Liver (tissue), 3 donors: Measurements from ENCODE around the gene SORBS2.

Experiments
- ATF3 ChIP-seq: IDR thresholded peaks from 2 replicates; pipeline ENCODE4 v1.6.1; 2016; ENCODE audit warnings: antibody characterized with exemption
- CTCF ChIP-seq: fragments of 150-350 bp; IDR thresholded peaks from 2 replicates; pipeline ENCODE4 v1.5.1; 2017; ENCODE audit warnings: improper control_type of control experiment, low read depth, low read length; ENCODE audit not compliant: missing input control
- EGR1 ChIP-seq, 2 donors: IDR thresholded peaks; 2 replicates each; pipeline ENCODE4 v1.6.1; 2016 to 2018; ENCODE audit warnings: antibody characterized with exemption in 2 of 2, low read depth in 2 of 2
- FOXA1 ChIP-seq: IDR thresholded peaks from 2 replicates; pipeline ENCODE4 v1.6.1; 2016; ENCODE audit warnings: antibody characterized with exemption
- GABPA ChIP-seq, 2 donors: IDR thresholded peaks in 1 of 2; conservative IDR thresholded peaks in 1 of 2; 2 replicates each; pipeline ENCODE4 v1.6.1; 2016; ENCODE audit warnings: antibody characterized with exemption in 2 of 2, mild to moderate bottlenecking in 1 of 2, moderate library complexity in 1 of 2
- HNF4A ChIP-seq, 2 donors: conservative IDR thresholded peaks; 2 replicates each; pipeline ENCODE4 v1.6.1; 2016; ENCODE audit warnings: antibody characterized with exemption in 2 of 2, mild to moderate bottlenecking in 2 of 2
- MAX ChIP-seq: IDR thresholded peaks from 2 replicates; pipeline ENCODE4 v1.6.1; 2016; ENCODE audit warnings: antibody characterized with exemption
- RAD21 ChIP-seq, 2 donors: IDR thresholded peaks; 2 replicates each; pipeline ENCODE4 v1.6.1; 2016; ENCODE audit warnings: antibody characterized with exemption in 2 of 2, mild to moderate bottlenecking in 2 of 2
- REST ChIP-seq: IDR thresholded peaks from 2 replicates; pipeline ENCODE4 v1.6.1; 2016; ENCODE audit warnings: antibody characterized with exemption, mild to moderate bottlenecking
- RXRA ChIP-seq, 2 donors: IDR thresholded peaks; 2 replicates each; pipeline ENCODE4 v1.6.1; 2017 to 2018; ENCODE audit warnings: antibody characterized with exemption in 2 of 2, mild to moderate bottlenecking in 1 of 2
- SP1 ChIP-seq: IDR thresholded peaks from 2 replicates; pipeline ENCODE4 v1.6.1; 2018; ENCODE audit warnings: antibody characterized with exemption, mild to moderate bottlenecking
- TAF1 ChIP-seq: conservative IDR thresholded peaks from 2 replicates; pipeline ENCODE4 v1.6.1; 2016; ENCODE audit warnings: antibody characterized with exemption, mild to moderate bottlenecking
- YY1 ChIP-seq: IDR thresholded peaks from 2 replicates; pipeline ENCODE4 v1.6.1; 2016; ENCODE audit warnings: antibody characterized with exemption, mild to moderate bottlenecking
- donor health status: healthy.
- donor health status: healthy.

DNA sequence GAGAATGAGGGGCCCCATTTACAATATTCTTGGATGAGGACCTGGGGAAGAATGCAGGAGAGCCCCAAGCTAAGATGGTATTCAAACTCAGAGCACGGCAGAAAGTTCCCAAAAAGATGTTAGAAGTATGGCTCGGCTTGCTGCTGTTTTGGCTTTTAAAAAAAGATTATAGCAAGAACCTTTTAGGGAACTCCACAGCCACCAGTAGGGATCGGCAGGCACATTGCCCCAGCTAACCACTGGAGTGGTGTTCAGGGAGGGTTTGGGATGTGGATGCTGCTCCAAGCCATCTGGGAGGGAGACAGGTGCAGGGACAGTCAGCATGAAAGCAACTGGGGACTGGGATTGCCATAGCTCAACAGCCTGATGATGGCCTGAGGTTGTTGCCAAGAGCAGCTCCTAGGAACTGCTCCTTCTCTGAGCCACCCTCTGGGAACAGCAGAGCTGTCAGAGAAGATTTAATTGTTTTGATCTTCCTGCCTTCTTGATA, 63.0 kb downstream of the SORBS2 start:
- TF ChIP-seq CTCF (no peak), TAF1 (no peak), YY1 (no peak), MAX (no peak), HNF4A (conservative IDR thresholded peaks at IDR 0.05) (no peak), RAD21 (IDR thresholded peaks at IDR 0.05) (no peak), GABPA (IDR thresholded peaks at IDR 0.05 in 1 of 2, conservative IDR thresholded peaks at IDR 0.05 in 1 of 2) (no peak), SP1 (no peak), REST (no peak), ATF3 (no peak), EGR1 (IDR thresholded peaks at IDR 0.05; ENCODE audit: low read depth in 2 of 2) (no peak), RXRA (IDR thresholded peaks at IDR 0.05) (no peak), FOXA1 (no peak)
